Measurements from ENCODE around the gene HSD11B1L.
"Not testable (repeated sequence)": the region's sequence is repeated elsewhere in the genome, so short reads cannot be mapped to it uniquely, and the experiment has no call there.

HSD11B1L gene

GRCh38 chr19:5717215-5717935, 36.5 kb downstream of the HSD11B1L start:
- H3K4me3 ChIP-seq (ENCODE audit: low read length), result no peak overlapping the region
- no peak for DNase-seq (ENCODE audit: low read depth, low spot score)

GRCh38 chr19:5718037-5718578, 37.3 kb downstream of the HSD11B1L start:
- no peak for DNase-seq (ENCODE audit: low read depth, low spot score)
- H3K4me3 ChIP-seq (ENCODE audit: low read length), result peak overlapping the region; percentile 99

GRCh38 chr19:5718579-5719273, 37.9 kb downstream of the HSD11B1L start:
- H3K4me3 ChIP-seq (ENCODE audit: low read length), result peak overlapping the region; percentile 99
- peak; percentile 32 for DNase-seq (ENCODE audit: low read depth, low spot score)

- DNase-seq (ENCODE audit: low read depth, low spot score), result no peak
These were observed 38.6 kb downstream of the HSD11B1L start for GRCh38 chr19:5719274-5719960.

GRCh38 chr19:5719961-5720790, 39.3 kb downstream of the HSD11B1L start, which contains the start of the genes CATSPERD and LONP1:
CATSPERD (plus strand) TSS chr19:5720637; CDS start chr19:5720738, 101 bp downstream.
LONP1 (minus strand) TSS chr19:5720146; CDS start chr19:5720132, 14 bp downstream.
- DNase-seq (ENCODE audit: low read depth, low spot score), result peak; percentile 98
- H3K4me3 ChIP-seq (ENCODE audit: low read length), result peak within 1 kb of the TSS; percentile 99

More at GRCh38 chr19:5719274-5719960, 38.6 kb downstream of the HSD11B1L start:
- peak overlapping the region; percentile 99 for H3K4me3 ChIP-seq (ENCODE audit: low read length)

- H3K4me3 ChIP-seq (ENCODE audit: low read length), result no peak overlapping the region
- no peak for DNase-seq (ENCODE audit: low read depth, low spot score)
These were observed 46.7 kb downstream of the HSD11B1L start for GRCh38 chr19:5727453-5728050.

- H3K4me3 ChIP-seq (ENCODE audit: low read length); DNase-seq (ENCODE audit: low read depth, low spot score): not testable (repeated sequence)
These were observed 52.3 kb downstream of the HSD11B1L start for GRCh38 chr19:5733172-5733571.

Measured in Jurkat, Clone E6-1 (cell line).